Measurements from ENCODE around the gene DNASE1L3.

Gene DNASE1L3

GRCh38 chr3:58157700-58158099, 53.1 kb downstream of the DNASE1L3 start:
- DNase-seq (ENCODE audit: low read depth) = no peak

- no peak for DNase-seq (ENCODE audit: low read depth)
Observed at GRCh38 chr3:58155838-58156237, 54.9 kb downstream of the DNASE1L3 start.

GRCh38 chr3:58154626-58155449, 55.9 kb downstream of the DNASE1L3 start:
- no peak for DNase-seq (ENCODE audit: low read depth)

GRCh38 chr3:58153371-58153770, 57.4 kb downstream of the DNASE1L3 start:
- DNase-seq (ENCODE audit: low read depth) = no peak

GRCh38 chr3:58152225-58153015, 58.4 kb downstream of the DNASE1L3 start:
- DNase-seq (ENCODE audit: low read depth) = no peak

- DNase-seq (ENCODE audit: low read depth) = no peak
Observed at GRCh38 chr3:58151637-58152036, 59.1 kb downstream of the DNASE1L3 start.

- no peak for DNase-seq (ENCODE audit: low read depth)
Observed at GRCh38 chr3:58150810-58151199, 60.0 kb downstream of the DNASE1L3 start.

- no peak for DNase-seq (ENCODE audit: low read depth)
Observed at GRCh38 chr3:58150130-58150809, 60.5 kb downstream of the DNASE1L3 start.

GRCh38 chr3:58148049-58148448, 62.7 kb downstream of the DNASE1L3 start:
- no peak for DNase-seq (ENCODE audit: low read depth)

GRCh38 chr3:58144478-58145325, 66.1 kb downstream of the DNASE1L3 start:
- DNase-seq (ENCODE audit: low read depth) = no peak

GRCh38 chr3:58143417-58144055, 67.2 kb downstream of the DNASE1L3 start:
- DNase-seq (ENCODE audit: low read depth) = no peak

All from stimulated activated CD4-positive, alpha-beta T cell treated with anti-CD3 and anti-CD28 coated beads, Interleukin-2, amount 100 ng/mL, for 4 hours (primary cell).